Measurements from ENCODE around the gene ABCG1. TPM values are rescaled to one million over a fixed set of nuclear protein-coding genes. Genes with fewer than 3 reads are reported as not detected.

The ABCG1 gene
- total RNA-seq, 2 experiments from 2014 or later: 9.8 to 11.1 TPM

- Mint-ChIP-seq H3K4me1 (peaks cover 5% of the 10 kb centered on the region), H3K4me3 (no peak overlapping the region), H3K27me3 (no peaks in the 10 kb centered on the region), H3K27ac (no peak overlapping the region), H3K9me3 (no peaks in the 10 kb centered on the region), H3K36me3 (no peaks in the 10 kb centered on the region)
- no peak for DNase-seq
Observed at GRCh38 chr21:42319376-42319775, 100.4 kb downstream of the ABCG1 start.

DNA sequence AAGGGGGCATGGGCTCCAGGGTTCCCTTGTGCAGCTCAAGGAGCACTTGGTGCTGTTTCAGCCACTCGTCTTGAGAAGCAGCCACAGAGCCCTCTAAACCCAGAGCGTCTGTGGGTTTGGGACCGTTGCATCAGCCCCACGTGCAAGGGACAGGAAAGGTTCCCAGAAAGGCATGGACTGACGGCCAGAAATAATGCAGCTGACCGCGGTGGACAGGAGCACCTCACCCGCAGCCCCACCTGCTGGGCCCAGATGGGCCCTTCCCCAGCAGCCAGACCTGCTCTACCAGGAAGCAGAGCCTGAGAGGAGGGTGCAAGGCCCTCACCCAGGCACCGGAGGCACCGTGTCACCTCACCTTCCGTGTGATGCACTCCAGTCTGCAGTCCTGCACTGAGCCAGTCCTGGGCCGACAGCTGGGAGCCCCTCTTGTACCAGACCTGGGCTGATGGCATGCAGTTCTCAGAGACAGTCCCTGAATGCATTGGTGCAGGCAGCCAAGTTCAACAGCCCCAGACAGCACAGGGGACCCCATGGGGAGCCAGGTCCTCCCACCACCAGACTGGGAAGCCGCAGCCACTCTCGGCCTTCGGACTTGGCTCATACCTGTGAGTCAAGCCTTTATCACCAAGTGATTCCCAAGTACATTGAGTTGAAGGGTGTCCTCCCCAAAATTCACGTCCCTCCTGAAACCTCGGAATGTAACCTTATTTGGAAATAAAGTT lies 101.1 kb downstream of the ABCG1 start:
- H3K27me3 Mint-ChIP-seq: no peaks in the 10 kb centered on the region
- DNase-seq: no peak
- H3K9me3 Mint-ChIP-seq: no peaks in the 10 kb centered on the region
- no peak overlapping the region for H3K27ac Mint-ChIP-seq
- H3K4me1 Mint-ChIP-seq: peaks cover 5% of the 10 kb centered on the region
- H3K36me3 Mint-ChIP-seq: no peaks in the 10 kb centered on the region
- no peak overlapping the region for H3K4me3 Mint-ChIP-seq

- no peak overlapping the region for H3K27ac Mint-ChIP-seq
- no peak overlapping the region for H3K4me3 Mint-ChIP-seq
- DNase-seq: no peak
- H3K27me3 Mint-ChIP-seq: no peaks in the 10 kb centered on the region
- no peaks in the 10 kb centered on the region for H3K36me3 Mint-ChIP-seq
- H3K9me3 Mint-ChIP-seq: no peaks in the 10 kb centered on the region
- H3K4me1 Mint-ChIP-seq: peaks cover 5% of the 10 kb centered on the region
Observed at GRCh38 chr21:42320791-42321190, 101.9 kb downstream of the ABCG1 start.

DNA sequence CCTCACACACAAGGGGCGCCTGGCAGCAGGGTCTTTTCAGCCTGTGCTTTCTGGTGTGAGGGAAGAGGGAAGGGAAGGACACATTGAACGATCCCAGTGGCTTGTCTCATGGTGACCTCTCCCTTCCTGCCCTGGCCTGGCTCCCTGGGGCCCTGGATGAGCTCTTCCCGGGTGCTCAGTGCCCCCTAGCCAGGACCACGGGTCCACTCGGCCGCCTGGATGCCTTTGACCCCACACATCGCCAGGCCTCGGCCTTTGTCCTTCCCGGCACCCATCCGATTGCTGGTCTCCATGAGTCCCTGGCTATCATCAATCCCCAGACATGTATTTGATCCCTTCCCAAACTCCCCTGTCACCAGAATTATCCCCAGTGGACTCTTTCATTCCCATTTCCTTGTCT lies 102.3 kb downstream of the ABCG1 start:
- H3K27ac Mint-ChIP-seq: no peak overlapping the region
- no peaks in the 10 kb centered on the region for H3K36me3 Mint-ChIP-seq
- no peaks in the 10 kb centered on the region for H3K9me3 Mint-ChIP-seq
- H3K27me3 Mint-ChIP-seq: no peaks in the 10 kb centered on the region
- no peak overlapping the region for H3K4me3 Mint-ChIP-seq
- H3K4me1 Mint-ChIP-seq: peaks cover 5% of the 10 kb centered on the region
- no peak for DNase-seq

- H3K4me3 Mint-ChIP-seq: no peak overlapping the region
- no peaks in the 10 kb centered on the region for H3K9me3 Mint-ChIP-seq
- no peak for DNase-seq
- no peaks in the 10 kb centered on the region for H3K36me3 Mint-ChIP-seq
- peaks cover 5% of the 10 kb centered on the region for H3K4me1 Mint-ChIP-seq
- no peak overlapping the region for H3K27ac Mint-ChIP-seq
- no peaks in the 10 kb centered on the region for H3K27me3 Mint-ChIP-seq
Observed at GRCh38 chr21:42321845-42322244, 102.9 kb downstream of the ABCG1 start.

DNA sequence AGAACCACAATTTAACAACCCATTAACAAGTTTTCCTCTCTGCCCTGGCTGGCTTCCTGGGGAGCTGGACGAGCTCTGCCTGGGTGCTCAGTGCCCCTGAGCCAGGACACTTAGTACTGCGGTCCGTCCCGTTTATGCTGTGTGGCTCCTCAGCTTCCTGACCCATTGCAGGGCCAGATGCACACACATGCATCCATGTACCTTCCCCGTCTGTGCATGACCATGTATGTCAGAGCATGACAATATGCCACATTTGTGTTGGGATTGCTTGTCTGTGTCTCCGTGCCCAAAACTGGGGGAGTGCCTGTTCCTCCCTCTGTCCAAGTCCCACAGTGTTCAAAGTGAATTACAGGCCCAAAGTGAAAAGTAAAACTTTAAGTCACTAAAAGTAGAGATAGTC lies 106.0 kb downstream of the ABCG1 start:
- no peaks in the 10 kb centered on the region for H3K36me3 Mint-ChIP-seq
- no peaks in the 10 kb centered on the region for H3K27me3 Mint-ChIP-seq
- no peaks in the 10 kb centered on the region for H3K9me3 Mint-ChIP-seq
- no peaks in the 10 kb centered on the region for H3K4me1 Mint-ChIP-seq
- DNase-seq: no peak
- H3K27ac Mint-ChIP-seq: no peak overlapping the region
- no peak overlapping the region for H3K4me3 Mint-ChIP-seq

DNA sequence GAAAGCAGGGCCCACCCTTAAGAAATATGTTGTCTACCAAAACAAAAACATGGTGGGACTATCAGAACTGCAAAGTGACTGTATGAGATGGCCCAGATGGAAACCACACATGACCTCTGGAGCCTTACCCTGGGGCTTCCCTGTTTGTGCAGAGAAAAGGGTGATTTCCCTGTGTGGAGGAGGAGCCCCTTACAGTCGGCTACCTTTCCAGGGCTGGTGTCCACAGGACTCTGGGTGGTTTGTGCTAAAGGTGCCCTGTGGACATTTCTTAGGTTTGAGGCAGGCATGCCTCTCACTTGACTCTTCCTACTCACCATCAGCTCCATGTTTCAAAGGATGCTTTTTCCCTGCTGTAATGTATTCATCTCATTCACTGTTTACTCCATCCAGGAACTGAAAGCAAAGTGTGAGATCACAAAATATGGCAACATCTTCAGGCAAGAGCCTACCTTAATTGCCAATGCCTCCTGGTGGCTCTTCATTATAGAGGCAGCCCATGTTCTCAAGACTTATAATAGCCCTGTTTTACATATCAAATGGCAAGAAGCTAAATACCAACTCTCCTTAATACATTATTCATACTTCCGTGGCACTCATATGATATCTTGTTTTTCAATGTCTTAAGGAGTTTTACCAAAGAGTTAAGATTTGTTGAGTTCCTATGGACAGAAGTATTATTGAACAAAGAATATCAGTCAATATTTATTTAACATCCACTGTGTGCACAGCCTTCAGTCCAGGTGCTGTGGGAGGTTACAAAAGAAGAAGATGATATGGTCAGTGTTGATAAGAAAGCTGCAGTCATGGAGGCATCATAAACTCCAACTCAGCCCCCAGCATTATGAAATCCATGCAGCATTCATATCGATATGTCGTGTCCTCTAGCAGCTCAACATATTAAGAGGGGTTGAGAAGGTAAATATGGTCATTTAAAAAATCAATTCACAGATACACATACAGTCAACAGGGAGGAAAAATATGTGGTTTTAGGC lies 111.7 kb downstream of the ABCG1 start:
- H3K9me3 Mint-ChIP-seq: peaks cover 6% of the 10 kb centered on the region
- DNase-seq: no peak
- no peak overlapping the region for H3K4me3 Mint-ChIP-seq
- H3K27me3 Mint-ChIP-seq: no peaks in the 10 kb centered on the region
- peaks cover 4% of the 10 kb centered on the region for H3K36me3 Mint-ChIP-seq
- H3K4me1 Mint-ChIP-seq: no peaks in the 10 kb centered on the region
- H3K27ac Mint-ChIP-seq: no peak overlapping the region

DNA sequence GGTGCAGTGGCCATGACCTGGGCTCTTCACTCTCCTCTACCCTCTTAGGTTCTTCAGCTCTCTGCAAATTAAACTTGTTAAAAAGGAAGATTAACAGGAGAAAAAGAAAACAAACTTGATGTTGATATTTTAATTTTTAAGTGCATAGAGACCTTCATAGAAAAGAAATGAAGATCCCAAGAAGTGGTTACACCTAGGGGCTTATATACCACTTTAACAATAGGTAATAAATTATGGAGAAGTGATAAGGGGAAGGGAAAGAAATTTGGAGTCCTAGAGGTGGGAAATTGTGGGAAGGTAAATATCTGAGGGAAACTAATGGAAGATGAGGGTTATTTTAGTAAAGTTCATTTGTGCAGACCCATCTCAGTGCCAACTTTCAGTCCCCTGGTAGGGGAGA lies 112.7 kb downstream of the ABCG1 start:
- H3K4me1 Mint-ChIP-seq: no peaks in the 10 kb centered on the region
- peaks cover 4% of the 10 kb centered on the region for H3K36me3 Mint-ChIP-seq
- H3K27ac Mint-ChIP-seq: no peak overlapping the region
- peaks cover 6% of the 10 kb centered on the region for H3K9me3 Mint-ChIP-seq
- DNase-seq: no peak
- H3K27me3 Mint-ChIP-seq: no peaks in the 10 kb centered on the region
- H3K4me3 Mint-ChIP-seq: no peak overlapping the region

- Mint-ChIP-seq H3K36me3 (peaks cover 5% of the 10 kb centered on the region), H3K9me3 (peaks cover 6% of the 10 kb centered on the region), H3K27me3 (peaks cover 5% of the 10 kb centered on the region), H3K27ac (no peak overlapping the region), H3K4me3 (no peak overlapping the region), H3K4me1 (peaks cover 5% of the 10 kb centered on the region)
- DNase-seq: no peak
Observed at GRCh38 chr21:42332557-42333317, 113.8 kb downstream of the ABCG1 start.

DNA sequence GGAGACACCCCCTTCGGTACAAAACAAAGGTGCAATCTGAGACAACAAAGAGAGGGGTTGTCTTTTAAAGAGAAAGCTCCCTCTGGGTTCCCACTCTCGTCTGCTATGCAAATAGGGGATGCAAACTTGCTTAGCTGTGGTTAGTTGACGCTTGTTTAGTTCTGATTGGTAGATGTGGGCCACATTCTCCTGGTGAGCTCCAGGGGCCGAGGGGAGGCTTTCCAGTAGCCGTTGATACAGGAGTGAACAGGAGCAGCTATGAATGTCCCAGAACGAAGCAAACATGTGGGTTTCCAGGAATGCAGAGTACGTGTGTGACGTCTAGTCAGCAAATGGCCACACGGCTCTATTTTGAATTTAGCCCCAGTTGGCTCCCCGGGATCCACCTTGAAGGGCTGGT lies 117.1 kb downstream of the ABCG1 start:
- H3K36me3 Mint-ChIP-seq: peaks cover 5% of the 10 kb centered on the region
- peaks cover 11% of the 10 kb centered on the region for H3K4me1 Mint-ChIP-seq
- no peak for DNase-seq
- peaks cover 4% of the 10 kb centered on the region for H3K9me3 Mint-ChIP-seq
- H3K4me3 Mint-ChIP-seq: no peak overlapping the region
- H3K27me3 Mint-ChIP-seq: peaks cover 6% of the 10 kb centered on the region
- no peak overlapping the region for H3K27ac Mint-ChIP-seq

DNA sequence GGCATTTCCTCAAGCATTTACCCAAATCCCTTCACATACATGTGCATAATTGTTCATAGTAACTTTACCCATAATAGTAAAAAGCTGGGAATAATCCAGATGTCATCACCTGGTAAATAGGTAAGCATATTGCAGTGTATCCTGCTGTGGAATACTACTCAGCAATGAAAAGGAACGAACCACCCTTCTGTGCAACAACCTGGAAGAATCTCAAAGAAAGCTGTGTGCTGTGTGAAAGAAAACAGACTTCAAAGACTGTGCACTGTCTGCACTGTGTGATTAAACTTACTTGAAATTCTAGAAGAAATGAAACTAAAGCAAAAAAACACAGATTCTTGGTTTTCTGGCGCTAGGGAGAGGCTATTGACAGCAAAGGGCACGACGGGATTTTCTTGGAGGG lies 118.3 kb downstream of the ABCG1 start:
- DNase-seq: no peak
- Mint-ChIP-seq H3K4me1 (peaks cover 11% of the 10 kb centered on the region), H3K27me3 (peaks cover 6% of the 10 kb centered on the region), H3K27ac (no peak overlapping the region), H3K4me3 (no peak overlapping the region), H3K9me3 (no peaks in the 10 kb centered on the region), H3K36me3 (peaks cover 2% of the 10 kb centered on the region)

DNA sequence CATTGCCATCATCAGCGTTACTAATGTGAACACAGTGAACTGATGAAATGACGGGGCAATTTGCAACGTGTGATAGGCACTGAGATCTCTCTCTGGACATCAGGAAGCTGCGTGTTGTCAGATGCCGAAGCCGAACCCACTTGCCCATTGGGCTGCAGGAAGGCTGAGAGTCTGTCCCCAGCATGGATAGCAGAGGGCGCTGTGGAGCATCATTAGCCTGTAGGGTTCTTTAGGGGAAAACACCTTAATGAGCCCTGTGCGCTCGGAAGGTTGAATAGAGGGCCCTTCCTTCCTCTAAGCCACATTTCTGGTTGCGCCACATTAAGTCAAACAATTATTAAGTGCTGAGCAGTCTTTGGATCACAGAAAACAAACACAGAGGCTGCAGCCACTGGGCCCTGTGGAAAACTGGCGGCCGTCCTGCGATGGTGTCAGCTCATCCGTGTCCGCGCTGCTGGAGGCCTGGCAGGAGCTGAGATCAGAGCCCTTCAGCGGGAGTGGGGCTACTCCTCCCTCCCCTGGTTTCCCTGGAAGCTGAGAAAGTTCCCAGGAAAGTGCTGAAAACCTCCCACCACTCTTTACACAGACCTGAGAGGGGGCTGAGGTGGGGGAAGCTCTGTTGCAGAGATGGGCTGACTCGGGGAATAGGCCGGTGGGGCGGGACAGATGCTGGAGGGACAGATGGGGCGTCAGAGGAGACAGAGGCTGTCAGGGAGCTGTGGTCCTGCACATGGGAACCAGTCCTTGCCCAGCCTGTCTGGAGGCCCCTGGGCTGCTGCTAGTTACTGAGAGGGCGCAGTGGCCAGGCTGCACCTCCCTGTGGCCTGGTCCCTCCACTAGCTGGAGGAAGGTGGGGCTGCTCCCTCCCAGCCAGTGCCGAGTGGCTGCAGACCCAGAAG lies 119.1 kb downstream of the ABCG1 start:
- peak; percentile 80 for DNase-seq
- peak overlapping the region; percentile 12 for H3K4me3 Mint-ChIP-seq
- peaks cover 2% of the 10 kb centered on the region for H3K36me3 Mint-ChIP-seq
- peaks cover 6% of the 10 kb centered on the region for H3K27me3 Mint-ChIP-seq
- H3K27ac Mint-ChIP-seq: no peak overlapping the region
- no peaks in the 10 kb centered on the region for H3K9me3 Mint-ChIP-seq
- H3K4me1 Mint-ChIP-seq: peaks cover 11% of the 10 kb centered on the region

DNA sequence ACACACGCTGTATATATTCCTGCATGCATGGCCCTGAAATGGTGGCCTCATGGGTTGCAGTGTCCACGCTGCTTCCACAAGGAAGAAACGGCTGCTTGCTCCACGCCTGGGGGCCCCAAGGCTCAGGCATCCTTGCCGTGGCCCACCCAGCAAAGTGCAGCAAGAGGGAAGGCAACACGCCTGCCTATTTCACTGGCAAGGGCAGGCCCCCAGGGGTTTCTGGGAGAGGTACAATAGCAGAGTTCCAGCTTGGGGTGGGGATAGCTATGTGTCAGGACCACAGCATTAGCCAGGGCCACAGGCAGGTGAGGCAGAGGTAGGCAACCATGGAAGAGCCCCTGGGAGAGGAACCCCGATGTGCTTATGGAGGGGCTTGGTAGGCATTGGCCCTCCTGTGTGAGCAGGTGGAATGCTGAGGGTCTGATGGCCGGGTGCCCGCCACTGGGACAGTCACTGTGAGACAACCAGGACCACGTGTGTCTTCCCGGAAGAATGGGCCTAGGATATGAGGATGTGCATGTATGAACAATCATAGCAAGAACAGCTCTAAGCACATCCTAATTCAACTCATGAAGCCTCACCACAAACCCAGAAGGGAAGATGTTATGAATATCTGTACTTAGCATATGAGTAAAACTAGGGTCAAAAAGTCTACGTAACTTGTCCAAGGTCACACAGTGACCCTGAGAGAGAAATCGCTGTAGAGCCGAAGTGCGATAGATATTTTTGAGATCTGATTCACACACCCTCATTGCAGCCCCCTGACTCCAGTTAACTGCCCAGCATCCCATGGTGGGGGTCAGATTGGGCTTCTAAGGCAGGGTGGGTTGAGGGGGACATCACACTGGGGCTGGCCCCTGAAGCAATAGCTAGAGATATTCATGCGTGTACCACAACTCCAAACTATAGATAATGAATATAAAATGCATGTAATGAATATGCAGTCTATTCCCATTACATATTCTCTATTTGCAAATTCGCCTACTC lies 120.1 kb downstream of the ABCG1 start:
- Mint-ChIP-seq H3K4me3 (no peak overlapping the region), H3K9me3 (no peaks in the 10 kb centered on the region), H3K36me3 (peaks cover 2% of the 10 kb centered on the region), H3K27ac (no peak overlapping the region), H3K27me3 (peaks cover 6% of the 10 kb centered on the region), H3K4me1 (peaks cover 11% of the 10 kb centered on the region)
- no peak for DNase-seq
